Measurements from ENCODE around the gene RIMS3.

The RIMS3 gene

GRCh38 chr1:40583980-40584379, 81.5 kb downstream of the RIMS3 start:
- no peak for DNase-seq

GRCh38 chr1:40582116-40582515, 83.4 kb downstream of the RIMS3 start:
- DNase-seq, result no peak

GRCh38 chr1:40575336-40575735, 90.1 kb downstream of the RIMS3 start:
- DNase-seq, result no peak

- DNase-seq, result peak; percentile 2
Observed at GRCh38 chr1:40574805-40575204, 90.7 kb downstream of the RIMS3 start.
